ENCODE data around the gene ARHGDIB.

ARHGDIB gene

DNA sequence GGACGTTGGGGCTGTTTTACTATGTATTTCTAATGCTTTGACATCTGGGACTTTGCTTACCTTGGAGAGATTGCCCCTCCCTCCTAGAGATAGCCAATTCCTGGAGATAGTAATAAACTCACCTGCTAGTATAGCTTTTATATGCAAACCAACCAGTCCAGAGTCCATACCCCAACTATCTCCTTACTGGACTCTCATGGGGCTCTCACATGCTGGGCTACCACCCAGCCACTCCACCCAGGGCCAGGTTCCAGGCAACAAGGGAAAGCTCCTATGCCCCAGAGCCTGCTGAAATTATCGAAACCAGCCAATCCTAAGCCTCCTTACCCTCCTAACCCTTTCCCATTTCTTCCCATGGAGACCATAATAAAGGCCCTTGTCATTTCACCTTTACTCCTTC lies 50.3 kb downstream of the ARHGDIB start:
- Histone ChIP-seq H3K27ac (ENCODE audit: low read depth, low read length) (no peak overlapping the region), H4K8ac (ENCODE audit: low read depth, low read length) (no peak overlapping the region), H3K23ac (ENCODE audit: low read length) (no peak overlapping the region), H3K4me3 (ENCODE audit: low read length) (no peak overlapping the region), H3K4me1 (ENCODE audit: control insufficient read depth, low read depth, low read length) (no peaks in the 10 kb centered on the region), H3K4me2 (ENCODE audit: low read length) (no peak overlapping the region), H3K18ac (ENCODE audit: low read length) (no peak overlapping the region), H3K79me1 (ENCODE audit: low read length) (no peaks in the 10 kb centered on the region), H3K79me2 (ENCODE audit: control insufficient read depth, insufficient read depth, low read length) (no peaks in the 10 kb centered on the region), H3K56ac (ENCODE audit: low read length) (no peak overlapping the region), H4K5ac (ENCODE audit: low read length) (no peak overlapping the region), H2AK5ac (ENCODE audit: low read length) (no peak overlapping the region), H2BK15ac (replicated peaks; ENCODE audit: low read depth) (no peak overlapping the region), H3K9ac (ENCODE audit: low read length) (no peak overlapping the region), H3K36me3 (ENCODE audit: control insufficient read depth, insufficient read depth, low read length) (no peaks in the 10 kb centered on the region), H2BK5ac (ENCODE audit: low read length) (no peak overlapping the region), H3K4ac (ENCODE audit: low read depth, low read length) (no peak overlapping the region), H3K27me3 (ENCODE audit: insufficient read depth, low read length, poor library complexity) (no peaks in the 10 kb centered on the region), H2BK120ac (ENCODE audit: low read depth, low read length) (no peak overlapping the region)
- no peak for DNase-seq
- WGBS (ENCODE audit: extremely low coverage, insufficient coverage, low lambda C conversion rate): no CpG with 5 or more reads among the region's 2 CpGs

DNA sequence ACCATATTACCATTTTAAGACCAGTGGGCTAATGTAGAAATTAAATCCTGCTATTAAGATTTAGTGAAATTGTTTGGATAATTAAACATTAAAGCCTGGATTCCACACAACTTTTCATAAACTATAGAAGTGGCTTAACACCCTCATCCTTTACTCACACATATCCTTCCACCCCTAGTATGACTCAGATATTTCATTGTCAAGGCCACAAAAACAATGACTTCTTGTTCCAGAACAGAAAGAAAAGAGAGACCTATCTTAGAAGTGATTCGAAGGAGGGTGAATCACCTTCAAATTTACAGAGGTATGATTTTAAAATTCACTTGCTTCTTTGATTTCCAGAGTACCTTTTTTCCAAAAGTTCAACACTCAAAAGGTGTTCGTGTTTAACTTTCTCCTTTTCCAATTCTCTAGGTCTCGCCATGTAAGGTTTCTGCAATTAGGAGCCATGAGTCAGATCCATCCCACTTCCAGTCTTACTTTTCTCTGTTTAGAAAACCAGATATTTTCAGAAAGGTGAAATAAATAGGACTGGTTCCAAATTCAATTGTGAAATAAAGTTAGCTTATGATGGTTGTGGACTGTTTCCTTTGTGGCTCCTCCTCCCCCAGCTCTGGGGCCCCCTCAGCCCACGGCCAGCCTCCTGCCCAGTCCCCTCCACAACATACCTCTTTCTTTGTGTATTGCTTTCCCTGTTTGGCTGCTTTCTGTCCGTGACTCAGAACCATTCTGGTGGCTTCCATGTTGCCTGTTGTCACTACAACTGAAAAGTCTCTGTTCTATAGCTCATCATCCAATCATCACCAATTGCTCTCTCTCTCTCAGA lies 51.1 kb downstream of the ARHGDIB start:
- H3K27me3 ChIP-seq (ENCODE audit: insufficient read depth, low read length, poor library complexity): no peaks in the 10 kb centered on the region
- H3K4me1 ChIP-seq (ENCODE audit: control insufficient read depth, low read depth, low read length): no peaks in the 10 kb centered on the region
- H3K18ac ChIP-seq (ENCODE audit: low read length): no peak overlapping the region
- DNase-seq: no peak
- no peak overlapping the region for H3K9ac ChIP-seq (ENCODE audit: low read length)
- no peak overlapping the region for H3K4me3 ChIP-seq (ENCODE audit: low read length)
- H4K5ac ChIP-seq (ENCODE audit: low read length): no peak overlapping the region
- H2BK5ac ChIP-seq (ENCODE audit: low read length): no peak overlapping the region
- no peak overlapping the region for H2BK120ac ChIP-seq (ENCODE audit: low read depth, low read length)
- H2AK5ac ChIP-seq (ENCODE audit: low read length): no peak overlapping the region
- no peak overlapping the region for H3K56ac ChIP-seq (ENCODE audit: low read length)
- no peak overlapping the region for H4K8ac ChIP-seq (ENCODE audit: low read depth, low read length)
- no peak overlapping the region for H2BK15ac ChIP-seq (replicated peaks; ENCODE audit: low read depth)
- H3K4me2 ChIP-seq (ENCODE audit: low read length): no peak overlapping the region
- no peak overlapping the region for H3K23ac ChIP-seq (ENCODE audit: low read length)
- no peaks in the 10 kb centered on the region for H3K79me1 ChIP-seq (ENCODE audit: low read length)
- H3K79me2 ChIP-seq (ENCODE audit: control insufficient read depth, insufficient read depth, low read length): no peaks in the 10 kb centered on the region
- no CpG with 5 or more reads among the region's 5 CpGs for whole genome bisulfite sequencing (ENCODE audit: extremely low coverage, insufficient coverage, low lambda C conversion rate)
- no peak overlapping the region for H3K4ac ChIP-seq (ENCODE audit: low read depth, low read length)
- no peak overlapping the region for H3K27ac ChIP-seq (ENCODE audit: low read depth, low read length)
- H3K36me3 ChIP-seq (ENCODE audit: control insufficient read depth, insufficient read depth, low read length): no peaks in the 10 kb centered on the region

DNA sequence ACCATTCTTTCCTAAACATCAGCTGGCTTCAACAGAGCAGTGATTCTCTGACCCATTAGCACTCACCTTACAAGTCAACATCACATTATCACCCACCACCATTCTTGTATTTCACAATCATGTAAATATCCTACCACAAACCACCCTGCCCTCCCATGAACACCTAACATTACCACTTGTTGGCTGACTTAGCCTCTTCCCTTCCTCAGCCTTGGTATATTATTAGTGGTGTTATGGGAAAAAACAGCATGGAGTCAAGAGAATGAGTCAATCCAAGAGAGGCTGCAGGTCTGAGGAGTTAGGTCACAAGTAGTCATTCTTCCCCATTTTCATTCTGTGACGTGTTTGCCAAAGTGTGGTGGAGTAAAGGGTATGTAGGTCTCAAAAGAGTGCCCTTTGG lies 53.4 kb downstream of the ARHGDIB start:
- Histone ChIP-seq H3K4me2 (ENCODE audit: low read length) (no peak overlapping the region), H2AK5ac (ENCODE audit: low read length) (no peak overlapping the region), H3K56ac (ENCODE audit: low read length) (no peak overlapping the region), H3K79me1 (ENCODE audit: low read length) (no peaks in the 10 kb centered on the region), H3K18ac (ENCODE audit: low read length) (no peak overlapping the region), H2BK5ac (ENCODE audit: low read length) (no peak overlapping the region), H3K27me3 (ENCODE audit: insufficient read depth, low read length, poor library complexity) (no peaks in the 10 kb centered on the region), H3K27ac (ENCODE audit: low read depth, low read length) (no peak overlapping the region), H3K4ac (ENCODE audit: low read depth, low read length) (no peak overlapping the region), H3K4me3 (ENCODE audit: low read length) (no peak overlapping the region), H2BK15ac (replicated peaks; ENCODE audit: low read depth) (no peak overlapping the region), H3K9ac (ENCODE audit: low read length) (no peak overlapping the region), H3K79me2 (ENCODE audit: control insufficient read depth, insufficient read depth, low read length) (no peaks in the 10 kb centered on the region), H3K36me3 (ENCODE audit: control insufficient read depth, insufficient read depth, low read length) (no peaks in the 10 kb centered on the region), H4K5ac (ENCODE audit: low read length) (no peak overlapping the region), H4K8ac (ENCODE audit: low read depth, low read length) (no peak overlapping the region), H3K23ac (ENCODE audit: low read length) (no peak overlapping the region), H2BK120ac (ENCODE audit: low read depth, low read length) (no peak overlapping the region), H3K4me1 (ENCODE audit: control insufficient read depth, low read depth, low read length) (no peaks in the 10 kb centered on the region)
- no peak for DNase-seq
- no CpG with 5 or more reads among the region's 1 CpG for WGBS (ENCODE audit: extremely low coverage, insufficient coverage, low lambda C conversion rate)

DNA sequence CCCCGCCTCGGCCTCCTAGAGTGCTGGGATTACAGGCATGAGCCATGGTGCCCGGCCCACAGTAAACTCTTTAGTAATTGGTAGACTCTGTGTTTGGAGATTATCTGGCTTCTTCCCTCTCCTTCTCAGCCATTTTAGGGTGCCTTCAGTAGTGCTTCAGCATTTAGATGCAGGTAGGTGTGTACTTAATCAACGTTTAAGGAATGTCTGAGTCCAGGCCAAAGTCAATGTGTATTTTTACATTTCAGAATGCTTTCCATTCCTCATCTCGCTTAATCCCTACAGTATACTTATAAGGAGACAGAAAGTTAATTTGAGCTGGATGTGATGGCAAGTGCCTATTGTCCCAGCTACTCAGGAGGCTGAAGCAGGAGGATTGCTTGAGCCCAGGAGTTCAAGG lies 55.3 kb downstream of the ARHGDIB start:
- Histone ChIP-seq H3K79me2 (ENCODE audit: control insufficient read depth, insufficient read depth, low read length) (no peaks in the 10 kb centered on the region), H2BK15ac (replicated peaks; ENCODE audit: low read depth) (no peak overlapping the region), H3K23ac (ENCODE audit: low read length) (no peak overlapping the region), H4K5ac (ENCODE audit: low read length) (no peak overlapping the region), H3K18ac (ENCODE audit: low read length) (no peak overlapping the region), H4K8ac (ENCODE audit: low read depth, low read length) (no peak overlapping the region), H3K27ac (ENCODE audit: low read depth, low read length) (no peak overlapping the region), H3K56ac (ENCODE audit: low read length) (no peak overlapping the region), H3K36me3 (ENCODE audit: control insufficient read depth, insufficient read depth, low read length) (no peaks in the 10 kb centered on the region), H3K9ac (ENCODE audit: low read length) (no peak overlapping the region), H3K4ac (ENCODE audit: low read depth, low read length) (no peak overlapping the region), H2BK5ac (ENCODE audit: low read length) (no peak overlapping the region), H3K4me2 (ENCODE audit: low read length) (no peak overlapping the region), H3K4me3 (ENCODE audit: low read length) (no peak overlapping the region), H2AK5ac (ENCODE audit: low read length) (no peak overlapping the region), H3K4me1 (ENCODE audit: control insufficient read depth, low read depth, low read length) (no peaks in the 10 kb centered on the region), H2BK120ac (ENCODE audit: low read depth, low read length) (no peak overlapping the region), H3K79me1 (ENCODE audit: low read length) (no peaks in the 10 kb centered on the region), H3K27me3 (ENCODE audit: insufficient read depth, low read length, poor library complexity) (no peaks in the 10 kb centered on the region)
- no peak for DNase-seq
- WGBS (ENCODE audit: extremely low coverage, insufficient coverage, low lambda C conversion rate): no CpG with 5 or more reads among the region's 5 CpGs

DNA sequence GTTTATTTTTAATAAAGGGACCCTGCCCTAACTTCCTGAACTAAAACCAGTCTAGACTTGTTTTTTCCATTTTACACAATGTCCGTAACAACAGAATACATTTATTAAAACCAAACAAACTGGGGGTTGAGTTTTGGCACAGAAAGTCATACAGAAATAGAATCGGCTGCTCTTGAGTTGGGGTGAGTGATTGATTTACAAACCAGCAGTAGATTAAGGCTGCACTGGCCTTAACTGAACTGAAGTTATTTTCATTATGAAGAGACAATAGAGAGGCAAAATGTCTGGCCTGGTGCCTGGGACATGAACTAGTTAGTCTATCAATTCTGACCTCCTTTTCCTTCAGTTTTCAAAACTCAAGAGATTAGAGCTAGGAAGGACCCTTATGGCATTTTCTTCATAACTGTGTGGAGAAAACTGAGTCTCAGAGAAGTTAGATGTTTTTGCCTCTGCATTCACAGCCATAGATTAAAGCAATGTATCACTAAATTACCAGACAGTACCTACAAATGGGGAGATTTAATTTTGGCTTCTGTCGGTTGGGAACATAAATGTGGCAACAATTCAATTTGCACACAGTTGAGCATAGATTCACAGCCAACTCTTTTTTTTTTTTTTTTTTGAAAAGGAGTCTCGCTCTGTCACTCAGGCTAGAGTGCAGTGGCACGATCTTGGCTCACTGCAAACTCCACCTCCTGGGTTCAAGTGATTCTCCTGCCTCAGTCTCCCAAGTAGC lies 56.0 kb downstream of the ARHGDIB start:
- H3K23ac ChIP-seq (ENCODE audit: low read length): no peak overlapping the region
- no peaks in the 10 kb centered on the region for H3K36me3 ChIP-seq (ENCODE audit: control insufficient read depth, insufficient read depth, low read length)
- H3K4me2 ChIP-seq (ENCODE audit: low read length): no peak overlapping the region
- no peaks in the 10 kb centered on the region for H3K27me3 ChIP-seq (ENCODE audit: insufficient read depth, low read length, poor library complexity)
- no peak overlapping the region for H2BK15ac ChIP-seq (replicated peaks; ENCODE audit: low read depth)
- no peak overlapping the region for H4K8ac ChIP-seq (ENCODE audit: low read depth, low read length)
- no peak overlapping the region for H3K9ac ChIP-seq (ENCODE audit: low read length)
- no peak overlapping the region for H3K18ac ChIP-seq (ENCODE audit: low read length)
- no peak overlapping the region for H2BK120ac ChIP-seq (ENCODE audit: low read depth, low read length)
- H3K4ac ChIP-seq (ENCODE audit: low read depth, low read length): no peak overlapping the region
- no peaks in the 10 kb centered on the region for H3K79me1 ChIP-seq (ENCODE audit: low read length)
- no peak overlapping the region for H2BK5ac ChIP-seq (ENCODE audit: low read length)
- no peak overlapping the region for H3K4me3 ChIP-seq (ENCODE audit: low read length)
- DNase-seq: no peak
- H3K79me2 ChIP-seq (ENCODE audit: control insufficient read depth, insufficient read depth, low read length): no peaks in the 10 kb centered on the region
- no peak overlapping the region for H2AK5ac ChIP-seq (ENCODE audit: low read length)
- no peak overlapping the region for H3K56ac ChIP-seq (ENCODE audit: low read length)
- no peak overlapping the region for H3K27ac ChIP-seq (ENCODE audit: low read depth, low read length)
- H4K5ac ChIP-seq (ENCODE audit: low read length): no peak overlapping the region
- no peaks in the 10 kb centered on the region for H3K4me1 ChIP-seq (ENCODE audit: control insufficient read depth, low read depth, low read length)
- no CpG with 5 or more reads among the region's 5 CpGs for WGBS (ENCODE audit: extremely low coverage, insufficient coverage, low lambda C conversion rate)

All from mesendoderm (in vitro differentiated cells).